HL-60 (cell line): ENCODE data around the gene MTA2.

Source experiments
- DNase-seq, 2 experiments: peaks; one replicate each; pipeline ENCODE4 v3.0.0-alpha.2; 2010 to 2020; ENCODE audit warnings: low read depth in 1 of 2, low spot score in 1 of 2
- H3K27ac ChIP-seq: fragments of 250-450 bp; sonication (Bioruptor Pico); replicated peaks from 2 replicates; pipeline ENCODE4 v1.5.1; 2020; ENCODE audit warnings: mild to moderate bottlenecking, moderate library complexity
- H3K27me3 ChIP-seq: fragments of 250-450 bp; sonication (Bioruptor Pico); 2 replicates; pipeline ENCODE4 v1.5.1; 2021; ENCODE audit warnings: mild to moderate bottlenecking, moderate library complexity; ENCODE audit not compliant: insufficient read depth, poor library complexity, severe bottlenecking
- H3K4me3 ChIP-seq: replicated peaks from 2 replicates; pipeline ENCODE4 v1.5.1; 2011; ENCODE audit warnings: mild to moderate bottlenecking, control low read depth, low read length; ENCODE audit not compliant: insufficient read depth
- GABPA ChIP-seq: IDR thresholded peaks from 2 replicates; pipeline ENCODE4 v1.6.1; 2012; ENCODE audit warnings: low read depth
- POLR2AphosphoS5 ChIP-seq: IDR thresholded peaks from 2 replicates; pipeline ENCODE4 v1.6.1; 2012; ENCODE audit warnings: low read depth
- SPI1 ChIP-seq: IDR thresholded peaks from 2 replicates; pipeline ENCODE4 v1.6.1; 2012; ENCODE audit warnings: low read depth, mild to moderate bottlenecking, borderline replicate concordance
- TF ChIP-seq, protein P1 (sequence below): IDR thresholded peaks from 2 replicates; pipeline ENCODE4 v1.6.1; 2012; ENCODE audit warnings: low read depth; ENCODE audit not compliant: insufficient replicate concordance
- TF ChIP-seq, protein P2 (sequence below): IDR thresholded peaks from one replicate; pipeline ENCODE4 v1.5.1; 2011; ENCODE audit warnings: low read length, control low read depth, inconsistent platforms; ENCODE audit not compliant: insufficient read depth

The MTA2 gene

DNA sequence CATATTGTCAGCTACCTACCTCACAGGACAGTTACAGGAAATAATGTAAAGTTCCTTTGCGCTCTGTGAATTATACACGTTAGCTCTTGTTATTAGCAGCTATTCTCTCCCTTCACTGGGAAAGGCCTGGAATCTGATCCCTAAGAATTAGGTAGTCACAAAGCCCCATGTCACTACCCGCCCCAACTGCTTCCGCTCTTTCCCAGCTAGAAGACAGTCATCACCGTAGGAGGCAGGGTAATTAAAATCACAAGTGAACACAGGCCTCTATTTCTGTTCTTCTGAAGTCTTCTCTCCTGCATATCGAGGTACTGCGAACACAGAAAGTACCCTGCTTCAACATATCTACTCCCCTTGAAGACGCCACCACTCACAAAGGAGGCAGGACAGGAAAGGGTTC lies 42.5 kb downstream of the MTA2 start:
- no peaks in the 10 kb centered on the region for H3K27me3 ChIP-seq

DNA sequence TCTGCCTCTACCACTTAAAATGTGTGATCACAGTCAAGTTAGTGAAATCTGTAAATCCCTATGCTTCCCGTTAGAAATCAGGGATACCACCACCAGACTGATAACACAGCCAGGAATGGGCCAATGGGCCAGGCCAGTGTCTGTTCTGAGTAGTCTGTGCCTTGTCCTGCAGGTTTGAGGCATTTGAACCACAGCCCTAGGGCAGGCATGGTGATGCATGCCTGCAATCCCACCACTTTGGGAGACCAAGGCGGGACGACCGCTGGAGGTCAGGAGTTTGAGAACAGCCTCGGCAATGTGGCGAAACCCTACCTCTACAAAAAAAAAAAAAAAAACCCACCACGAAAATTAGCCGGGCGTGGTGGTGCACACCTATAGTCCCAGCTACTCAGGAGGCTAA lies 43.0 kb downstream of the MTA2 start:
- peak overlapping the region; percentile 94; the same call in 1 of the 2 replicates for H3K27ac ChIP-seq
- no peak overlapping the region for H3K4me3 ChIP-seq
- DNase-seq, result no peak
- H3K27me3 ChIP-seq, result no peaks in the 10 kb centered on the region
- TF ChIP-seq POLR2AphosphoS5, result peak; percentile 54; the same call in 1 of the 2 replicates
- TF ChIP-seq, protein P1, sequence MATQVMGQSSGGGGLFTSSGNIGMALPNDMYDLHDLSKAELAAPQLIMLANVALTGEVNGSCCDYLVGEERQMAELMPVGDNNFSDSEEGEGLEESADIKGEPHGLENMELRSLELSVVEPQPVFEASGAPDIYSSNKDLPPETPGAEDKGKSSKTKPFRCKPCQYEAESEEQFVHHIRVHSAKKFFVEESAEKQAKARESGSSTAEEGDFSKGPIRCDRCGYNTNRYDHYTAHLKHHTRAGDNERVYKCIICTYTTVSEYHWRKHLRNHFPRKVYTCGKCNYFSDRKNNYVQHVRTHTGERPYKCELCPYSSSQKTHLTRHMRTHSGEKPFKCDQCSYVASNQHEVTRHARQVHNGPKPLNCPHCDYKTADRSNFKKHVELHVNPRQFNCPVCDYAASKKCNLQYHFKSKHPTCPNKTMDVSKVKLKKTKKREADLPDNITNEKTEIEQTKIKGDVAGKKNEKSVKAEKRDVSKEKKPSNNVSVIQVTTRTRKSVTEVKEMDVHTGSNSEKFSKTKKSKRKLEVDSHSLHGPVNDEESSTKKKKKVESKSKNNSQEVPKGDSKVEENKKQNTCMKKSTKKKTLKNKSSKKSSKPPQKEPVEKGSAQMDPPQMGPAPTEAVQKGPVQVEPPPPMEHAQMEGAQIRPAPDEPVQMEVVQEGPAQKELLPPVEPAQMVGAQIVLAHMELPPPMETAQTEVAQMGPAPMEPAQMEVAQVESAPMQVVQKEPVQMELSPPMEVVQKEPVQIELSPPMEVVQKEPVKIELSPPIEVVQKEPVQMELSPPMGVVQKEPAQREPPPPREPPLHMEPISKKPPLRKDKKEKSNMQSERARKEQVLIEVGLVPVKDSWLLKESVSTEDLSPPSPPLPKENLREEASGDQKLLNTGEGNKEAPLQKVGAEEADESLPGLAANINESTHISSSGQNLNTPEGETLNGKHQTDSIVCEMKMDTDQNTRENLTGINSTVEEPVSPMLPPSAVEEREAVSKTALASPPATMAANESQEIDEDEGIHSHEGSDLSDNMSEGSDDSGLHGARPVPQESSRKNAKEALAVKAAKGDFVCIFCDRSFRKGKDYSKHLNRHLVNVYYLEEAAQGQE, result no peak

More for the DNA sequence above, 42.5 kb downstream of the MTA2 start:
- TF ChIP-seq POLR2AphosphoS5, result no peak
- no peak for TF ChIP-seq SPI1
- no peak for TF ChIP-seq GABPA
- TF ChIP-seq, protein P1, result no peak
- TF ChIP-seq, protein P2, sequence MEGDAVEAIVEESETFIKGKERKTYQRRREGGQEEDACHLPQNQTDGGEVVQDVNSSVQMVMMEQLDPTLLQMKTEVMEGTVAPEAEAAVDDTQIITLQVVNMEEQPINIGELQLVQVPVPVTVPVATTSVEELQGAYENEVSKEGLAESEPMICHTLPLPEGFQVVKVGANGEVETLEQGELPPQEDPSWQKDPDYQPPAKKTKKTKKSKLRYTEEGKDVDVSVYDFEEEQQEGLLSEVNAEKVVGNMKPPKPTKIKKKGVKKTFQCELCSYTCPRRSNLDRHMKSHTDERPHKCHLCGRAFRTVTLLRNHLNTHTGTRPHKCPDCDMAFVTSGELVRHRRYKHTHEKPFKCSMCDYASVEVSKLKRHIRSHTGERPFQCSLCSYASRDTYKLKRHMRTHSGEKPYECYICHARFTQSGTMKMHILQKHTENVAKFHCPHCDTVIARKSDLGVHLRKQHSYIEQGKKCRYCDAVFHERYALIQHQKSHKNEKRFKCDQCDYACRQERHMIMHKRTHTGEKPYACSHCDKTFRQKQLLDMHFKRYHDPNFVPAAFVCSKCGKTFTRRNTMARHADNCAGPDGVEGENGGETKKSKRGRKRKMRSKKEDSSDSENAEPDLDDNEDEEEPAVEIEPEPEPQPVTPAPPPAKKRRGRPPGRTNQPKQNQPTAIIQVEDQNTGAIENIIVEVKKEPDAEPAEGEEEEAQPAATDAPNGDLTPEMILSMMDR, result no peak
- no peak for DNase-seq
- H3K4me3 ChIP-seq, result no peak overlapping the region
- no peak overlapping the region for H3K27ac ChIP-seq

DNA sequence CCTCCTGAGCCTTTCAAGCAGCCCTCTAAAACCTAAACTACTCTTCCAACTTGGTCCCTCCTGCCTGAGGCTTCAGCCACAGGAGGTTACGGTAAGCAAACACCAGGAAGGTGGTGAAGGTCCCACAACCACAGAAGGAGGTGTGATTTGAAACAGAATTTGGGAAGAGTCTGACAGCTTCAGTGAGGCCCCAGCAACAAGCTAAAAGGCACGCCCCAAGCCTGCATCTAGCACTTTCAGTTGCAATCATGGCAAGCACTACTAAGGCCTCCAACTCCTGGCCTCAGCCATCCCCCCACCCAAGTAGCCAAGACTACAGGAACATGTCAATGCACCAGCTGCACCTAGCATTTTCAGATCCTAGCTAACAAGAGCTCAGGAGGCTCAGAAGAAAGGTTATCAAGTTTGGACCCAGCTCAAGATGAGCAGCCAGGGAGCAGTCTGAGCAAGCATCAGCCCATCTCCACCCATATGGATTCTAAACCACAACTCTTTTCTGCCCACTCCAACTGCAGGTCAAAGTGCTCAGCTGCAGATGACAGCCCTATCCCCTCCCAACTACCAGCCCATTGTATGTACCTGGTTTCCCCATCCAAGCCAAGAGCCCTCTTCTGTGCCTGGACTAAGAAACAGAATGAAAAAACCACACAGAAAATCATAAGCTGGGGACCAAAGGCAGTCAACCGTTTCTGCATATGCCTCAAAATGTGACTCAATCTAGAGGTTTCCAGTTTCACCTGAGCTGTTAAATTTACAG lies 44.6 kb downstream of the MTA2 start:
- H3K4me3 ChIP-seq, result no peak overlapping the region
- DNase-seq, result peak in 1 of 2 experiments; percentile 75
- H3K27ac ChIP-seq, result peak overlapping the region; percentile 94

More for the DNA sequence above, 44.6 kb downstream of the MTA2 start:
- H3K27me3 ChIP-seq, result no peaks in the 10 kb centered on the region
- TF ChIP-seq, protein P1, result no peak
- TF ChIP-seq POLR2AphosphoS5, result 0 out of 2 replicates have a peak, but pooled peaks have one; percentile 7
